HepG2 (cell line): ENCODE data around the gene TRERF1. TPM values are rescaled to one million over a fixed set of nuclear protein-coding genes. Genes with fewer than 3 reads are reported as not detected.

Experiments used
- HNF1B ChIP-seq: sonication (generic); formaldehyde crosslinking; IDR thresholded peaks from 2 replicates; pipeline ENCODE4 v1.5.1; 2020; ENCODE audit warnings: mild to moderate bottlenecking, moderate library complexity, missing genetic modification reagents
- TMF1 ChIP-seq: sonication (generic); formaldehyde crosslinking; IDR thresholded peaks from 2 replicates; pipeline ENCODE4 v1.8.1; 2022; ENCODE audit warnings: low read depth, missing genetic modification reagents
- ZNF383 ChIP-seq: sonication (generic); formaldehyde crosslinking; IDR thresholded peaks from 2 replicates; pipeline ENCODE4 v1.4.0; 2020; ENCODE audit warnings: missing genetic modification reagents, mild to moderate bottlenecking, borderline replicate concordance
- ZNF773 ChIP-seq: sonication (generic); formaldehyde crosslinking; IDR thresholded peaks from 2 replicates; pipeline ENCODE4 v1.4.0; 2020; ENCODE audit warnings: missing genetic modification reagents, borderline replicate concordance
- polyA plus RNA-seq, 8 experiments: library from polyadenylated mRNA; depleted of rRNA in 3 of 8; stranded (reverse) in 7 of 8; unstranded in 1 of 8; fragments of >200 nt; fragmentation: Illumina TruSeq in 4 of 8; extraction: Trizol in 4 of 8; gene quantifications; 2 replicates each; pipeline versions ENCODE4 v1.2.1 to v1.2.3, GENCODE V29; 2011 to 2016; ENCODE audit warnings: low read depth in 4 of 8, missing spikeins in 1 of 8, mixed read lengths in 1 of 8; ENCODE audit not compliant: insufficient read depth in 1 of 8
- total RNA-seq, 5 experiments: library from RNA; depleted of rRNA; stranded (reverse); fragments of >200 nt; fragmentation: Illumina TruSeq; extraction: Trizol; gene quantifications; 2 replicates each; pipeline ENCODE4 v1.2.3, GENCODE V29; 2016; ENCODE audit warnings: low read depth in 1 of 5
- TF ChIP-seq, protein P1 (sequence below): sonication (generic); formaldehyde crosslinking; IDR thresholded peaks from 2 replicates; pipeline ENCODE4 v1.4.0; 2020; ENCODE audit warnings: mild to moderate bottlenecking, missing genetic modification reagents

The TRERF1 gene
- total and polyA plus RNA-seq, 2 of the 13 experiments (the other 11 are each of a cell fraction or from before 2014, with no cell fraction given) = 0.02 TPM; not detected in 1

GRCh38 chr6:42355416-42355815 is 96.3 kb downstream of the TRERF1 start (continued):
- TF ChIP-seq, protein P1, sequence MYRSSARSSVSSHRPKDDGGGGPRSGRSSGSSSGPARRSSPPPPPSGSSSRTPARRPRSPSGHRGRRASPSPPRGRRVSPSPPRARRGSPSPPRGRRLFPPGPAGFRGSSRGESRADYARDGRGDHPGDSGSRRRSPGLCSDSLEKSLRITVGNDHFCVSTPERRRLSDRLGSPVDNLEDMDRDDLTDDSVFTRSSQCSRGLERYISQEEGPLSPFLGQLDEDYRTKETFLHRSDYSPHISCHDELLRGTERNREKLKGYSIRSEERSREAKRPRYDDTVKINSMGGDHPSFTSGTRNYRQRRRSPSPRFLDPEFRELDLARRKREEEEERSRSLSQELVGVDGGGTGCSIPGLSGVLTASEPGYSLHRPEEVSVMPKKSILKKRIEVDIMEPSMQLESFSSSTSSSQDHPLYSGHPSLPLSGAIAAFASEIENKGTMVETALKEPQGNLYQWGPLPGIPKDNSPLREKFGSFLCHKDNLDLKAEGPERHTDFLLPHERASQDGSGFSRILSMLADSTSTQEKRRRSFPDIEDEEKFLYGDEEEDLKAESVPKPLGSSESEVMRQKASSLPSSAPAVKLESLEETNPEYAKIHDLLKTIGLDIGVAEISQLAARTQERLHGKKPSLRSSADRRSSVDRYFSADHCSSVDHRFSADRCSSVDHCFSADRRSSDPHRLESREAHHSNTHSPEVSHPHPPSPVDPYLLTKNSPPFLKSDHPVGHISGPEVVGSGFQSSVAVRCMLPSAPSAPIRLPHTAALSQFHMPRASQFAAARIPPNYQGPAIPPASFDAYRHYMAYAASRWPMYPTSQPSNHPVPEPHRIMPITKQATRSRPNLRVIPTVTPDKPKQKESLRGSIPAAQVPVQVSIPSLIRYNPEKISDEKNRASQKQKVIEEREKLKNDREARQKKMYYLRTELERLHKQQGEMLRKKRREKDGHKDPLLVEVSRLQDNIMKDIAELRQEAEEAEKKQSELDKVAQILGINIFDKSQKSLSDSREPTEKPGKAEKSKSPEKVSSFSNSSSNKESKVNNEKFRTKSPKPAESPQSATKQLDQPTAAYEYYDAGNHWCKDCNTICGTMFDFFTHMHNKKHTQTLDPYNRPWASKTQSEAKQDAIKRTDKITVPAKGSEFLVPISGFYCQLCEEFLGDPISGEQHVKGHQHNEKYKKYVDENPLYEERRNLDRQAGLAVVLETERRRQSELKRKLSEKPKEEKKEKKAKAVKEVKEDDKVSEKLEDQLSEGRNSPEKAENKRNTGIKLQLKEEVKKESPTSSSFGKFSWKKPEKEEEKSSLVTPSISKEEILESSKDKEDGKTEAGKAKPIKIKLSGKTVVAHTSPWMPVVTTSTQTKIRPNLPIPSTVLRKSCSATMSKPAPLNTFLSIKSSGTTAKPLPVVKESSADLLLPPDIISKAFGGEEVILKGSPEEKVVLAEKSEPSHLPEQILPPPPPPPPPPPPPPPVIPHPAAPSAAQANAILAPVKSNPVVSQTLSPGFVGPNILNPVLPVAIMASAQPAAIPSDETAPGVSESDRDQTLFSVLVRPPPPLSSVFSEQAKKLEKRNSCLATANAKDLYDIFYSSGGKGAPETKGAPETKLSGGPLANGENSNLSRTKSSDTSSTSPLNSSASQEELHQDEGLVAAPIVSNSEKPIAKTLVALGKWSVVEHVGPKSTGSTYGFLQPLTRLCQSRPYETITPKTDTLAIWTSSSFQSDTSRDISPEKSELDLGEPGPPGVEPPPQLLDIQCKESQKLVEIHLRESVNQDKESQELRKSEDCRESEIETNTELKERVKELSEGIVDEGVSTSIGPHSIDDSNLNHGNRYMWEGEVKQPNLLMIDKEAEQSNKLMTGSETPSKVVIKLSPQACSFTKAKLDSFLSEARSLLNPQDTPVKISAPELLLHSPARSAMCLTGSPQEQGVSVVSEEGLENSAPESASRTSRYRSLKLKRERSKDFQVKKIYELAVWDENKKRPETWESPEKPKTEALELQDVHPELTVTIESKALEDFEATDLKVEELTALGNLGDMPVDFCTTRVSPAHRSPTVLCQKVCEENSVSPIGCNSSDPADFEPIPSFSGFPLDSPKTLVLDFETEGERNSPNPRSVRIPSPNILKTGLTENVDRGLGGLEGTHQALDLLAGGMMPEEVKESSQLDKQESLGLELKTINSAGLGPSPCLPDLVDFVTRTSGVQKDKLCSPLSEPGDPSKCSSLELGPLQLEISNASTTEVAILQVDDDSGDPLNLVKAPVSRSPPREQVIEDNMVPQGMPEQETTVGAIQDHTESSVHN = no peak
- no peak for TF ChIP-seq ZNF773 (CRISPR knock-in tag)
- no peak for TF ChIP-seq TMF1 (CRISPR knock-in tag)
- no peak for TF ChIP-seq HNF1B
- no peak for TF ChIP-seq ZNF383
